Epithelial cell of proximal tubule (primary cell): Measurements from ENCODE around the gene NEK1. TPM values are rescaled to one million over a fixed set of nuclear protein-coding genes. Genes with fewer than 3 reads are reported as not detected.

ENCODE experiments used
- DNase-seq: peaks from one replicate; pipeline ENCODE4 v3.0.0-alpha.2; 2011; ENCODE audit warnings: low read depth
- H3K4me3 ChIP-seq: 2 replicates; pipeline ENCODE4 v1.5.1; 2011; ENCODE audit warnings: low read depth, mild to moderate bottlenecking, low read length
- CTCF ChIP-seq: conservative IDR thresholded peaks from 2 replicates; pipeline ENCODE4 v1.5.1; 2012; ENCODE audit warnings: low read depth, mild to moderate bottlenecking, low read length
- total RNA-seq: library from RNA; depleted of rRNA; stranded (reverse); fragments of >200 nt; gene quantifications from 2 replicates; pipeline ENCODE4 v1.2.3, GENCODE V29; 2015

NEK1 gene
- total RNA-seq, 1 donor from 2014 or later = 8.0 TPM

- DNase-seq = peak; percentile 76
- TF ChIP-seq CTCF = no peak
- peak within 1 kb of the TSS; percentile 65 for H3K4me3 ChIP-seq
These were observed 7.8 kb upstream of the NEK1 start, which contains the start of gene CLCN3 for GRCh38 chr4:169619958-169620879. TSS of gene CLCN3 (plus strand) at chr4:169620578. CDS start at chr4:169635929, 15,351 bp downstream.

- DNase-seq = no peak
- H3K4me3 ChIP-seq = peak overlapping the region; percentile 65
These were observed 7.2 kb upstream of the NEK1 start for GRCh38 chr4:169619518-169619957.

GRCh38 chr4:169618986-169619385, 6.6 kb upstream of the NEK1 start:
- DNase-seq = no peak
- TF ChIP-seq CTCF = no peak
- peak overlapping the region; percentile 65 for H3K4me3 ChIP-seq

More at GRCh38 chr4:169619518-169619957, 7.2 kb upstream of the NEK1 start:
- peak; percentile 66 for TF ChIP-seq CTCF

GRCh38 chr4:169618286-169618685, 5.9 kb upstream of the NEK1 start:
- no peak overlapping the region for H3K4me3 ChIP-seq
- no peak for TF ChIP-seq CTCF
- no peak for DNase-seq

GRCh38 chr4:169617306-169617705, 4.9 kb upstream of the NEK1 start:
- H3K4me3 ChIP-seq = no peak overlapping the region
- no peak for DNase-seq

GRCh38 chr4:169616846-169617245, 4.5 kb upstream of the NEK1 start:
- no peak for DNase-seq
- TF ChIP-seq CTCF = no peak
- H3K4me3 ChIP-seq = no peak overlapping the region

More at GRCh38 chr4:169617306-169617705, 4.9 kb upstream of the NEK1 start:
- TF ChIP-seq CTCF = no peak
